ENCODE results near the gene SART3. TPM values are rescaled to one million over a fixed set of nuclear protein-coding genes. Genes with fewer than 3 reads are reported as not detected.
"Not testable (repeated sequence)": the region's sequence is repeated elsewhere in the genome, so short reads cannot be mapped to it uniquely, and the experiment has no call there.

SART3 gene
- polyA plus RNA-seq, 1 experiment = 23.1 TPM

DNA sequence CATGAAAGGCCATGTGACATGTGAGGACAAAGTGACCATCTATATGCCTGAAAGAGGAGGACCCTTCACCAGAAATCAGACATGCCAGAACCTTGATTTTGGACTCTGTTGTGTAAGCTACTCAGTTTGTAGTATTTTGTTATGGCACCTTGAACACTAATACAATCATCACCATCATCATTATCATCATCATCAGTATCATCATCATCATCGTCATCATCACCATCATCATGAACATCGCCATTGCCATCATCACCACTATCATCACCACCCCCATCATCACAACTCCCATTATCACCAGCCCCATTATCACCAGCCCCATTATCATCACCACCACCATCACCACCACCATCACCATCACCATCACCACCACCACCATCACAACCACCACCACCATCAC is 17.3 kb upstream of the SART3 start:
- H3K27me3 ChIP-seq (ENCODE audit: control insufficient read depth, insufficient read depth, low read length) = no peaks in the 10 kb centered on the region; the same call in 1 of the 2 replicates
- CTCF ChIA-PET = interaction anchor here (1.7 to 19.7 kb wide), 2 partner anchors 33 to 40 kb away, joined by 5 to 460 read pairs; no protein-coding TSS in a partner anchor
- POLR2A ChIA-PET = no interaction called here
- H3K4me3 ChIP-seq (ENCODE audit: low read depth, low read length) = no peak overlapping the region
- no peak for DNase-seq (ENCODE audit: low read depth)
- TF ChIP-seq, protein P1, sequence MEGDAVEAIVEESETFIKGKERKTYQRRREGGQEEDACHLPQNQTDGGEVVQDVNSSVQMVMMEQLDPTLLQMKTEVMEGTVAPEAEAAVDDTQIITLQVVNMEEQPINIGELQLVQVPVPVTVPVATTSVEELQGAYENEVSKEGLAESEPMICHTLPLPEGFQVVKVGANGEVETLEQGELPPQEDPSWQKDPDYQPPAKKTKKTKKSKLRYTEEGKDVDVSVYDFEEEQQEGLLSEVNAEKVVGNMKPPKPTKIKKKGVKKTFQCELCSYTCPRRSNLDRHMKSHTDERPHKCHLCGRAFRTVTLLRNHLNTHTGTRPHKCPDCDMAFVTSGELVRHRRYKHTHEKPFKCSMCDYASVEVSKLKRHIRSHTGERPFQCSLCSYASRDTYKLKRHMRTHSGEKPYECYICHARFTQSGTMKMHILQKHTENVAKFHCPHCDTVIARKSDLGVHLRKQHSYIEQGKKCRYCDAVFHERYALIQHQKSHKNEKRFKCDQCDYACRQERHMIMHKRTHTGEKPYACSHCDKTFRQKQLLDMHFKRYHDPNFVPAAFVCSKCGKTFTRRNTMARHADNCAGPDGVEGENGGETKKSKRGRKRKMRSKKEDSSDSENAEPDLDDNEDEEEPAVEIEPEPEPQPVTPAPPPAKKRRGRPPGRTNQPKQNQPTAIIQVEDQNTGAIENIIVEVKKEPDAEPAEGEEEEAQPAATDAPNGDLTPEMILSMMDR (IDR thresholded peaks at IDR 0.05; ENCODE audit: insufficient read depth, low read depth, low read length) = no peak
- H3K36me3 ChIP-seq (ENCODE audit: control insufficient read depth, insufficient read depth, low read length) = no peaks in the 10 kb centered on the region

DNA sequence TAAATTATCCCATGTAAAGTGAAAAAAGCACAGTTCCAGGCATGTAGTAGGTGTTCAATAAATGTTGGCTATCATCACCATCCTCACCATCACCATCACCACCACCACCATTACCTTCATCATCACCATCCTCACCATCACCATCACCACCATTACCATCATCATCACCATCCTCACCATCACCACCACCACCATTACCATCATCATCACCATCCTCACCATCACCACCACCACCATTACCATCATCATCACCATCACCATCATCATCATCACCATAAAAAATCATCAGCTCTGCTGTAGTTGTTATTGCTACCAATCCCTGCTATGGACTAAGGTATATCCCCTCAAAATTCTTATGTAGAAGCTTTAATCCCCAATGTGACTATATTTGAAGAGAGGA is 16.5 kb upstream of the SART3 start:
- TF ChIP-seq, protein P1 (IDR thresholded peaks at IDR 0.05; ENCODE audit: insufficient read depth, low read depth, low read length) = no peak
- ChIA-PET POLR2A (interaction anchor here (0.6 kb wide), 1 partner anchor 231 kb away, joined by 26 read pairs; no protein-coding TSS in a partner anchor), CTCF (interaction anchor here (0.7 to 19.7 kb wide), 4 partner anchors 11 to 513 kb away, joined by 5 to 460 read pairs (median 6); no protein-coding TSS in a partner anchor)
- Histone ChIP-seq H3K27me3 (ENCODE audit: control insufficient read depth, insufficient read depth, low read length) (no peaks in the 10 kb centered on the region; the same call in 1 of the 2 replicates), H3K4me3 (ENCODE audit: low read depth, low read length) (no peak overlapping the region), H3K36me3 (ENCODE audit: control insufficient read depth, insufficient read depth, low read length) (no peaks in the 10 kb centered on the region)
- no peak for DNase-seq (ENCODE audit: low read depth)

DNA sequence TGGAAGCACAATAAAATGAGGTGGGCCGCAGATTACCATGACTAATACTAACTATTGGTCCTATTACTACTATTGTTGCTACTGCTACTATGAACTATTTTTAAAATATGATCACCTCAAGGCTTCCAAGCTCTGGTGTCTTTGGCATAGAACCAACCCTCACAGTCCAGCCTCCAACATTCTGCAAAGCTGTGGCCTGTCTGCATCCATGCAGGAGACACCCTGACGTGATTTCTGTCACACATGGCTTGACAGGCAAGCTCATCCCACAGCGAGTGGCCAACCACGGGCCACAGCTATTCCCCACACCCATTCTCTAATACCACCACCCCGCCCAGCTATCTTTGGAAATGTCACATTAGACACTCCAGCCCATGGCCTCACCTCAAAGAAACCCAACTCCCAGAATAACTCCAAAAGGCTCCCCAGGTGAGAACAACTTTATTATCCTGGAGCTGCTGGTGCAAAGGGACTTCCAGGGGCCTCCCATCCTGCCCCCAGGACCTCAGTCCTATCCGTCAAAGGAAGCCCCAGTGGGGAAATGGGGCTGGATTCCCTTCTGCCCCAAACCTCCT is 15.8 kb upstream of the SART3 start:
- TF ChIP-seq, protein P1 (IDR thresholded peaks at IDR 0.05; ENCODE audit: insufficient read depth, low read depth, low read length) = no peak
- DNase-seq (ENCODE audit: low read depth) = no peak
- Histone ChIP-seq H3K27me3 (ENCODE audit: control insufficient read depth, insufficient read depth, low read length) (no peaks in the 10 kb centered on the region; the same call in 1 of the 2 replicates), H3K36me3 (ENCODE audit: control insufficient read depth, insufficient read depth, low read length) (no peaks in the 10 kb centered on the region), H3K4me3 (ENCODE audit: low read depth, low read length) (no peak overlapping the region)
- ChIA-PET CTCF (interaction anchor here (0.7 to 19.7 kb wide), 5 partner anchors 10 to 516 kb away, joined by 3 to 460 read pairs (median 5); partner anchors contain the start of gene ALKBH2), POLR2A (no interaction called here)

DNA sequence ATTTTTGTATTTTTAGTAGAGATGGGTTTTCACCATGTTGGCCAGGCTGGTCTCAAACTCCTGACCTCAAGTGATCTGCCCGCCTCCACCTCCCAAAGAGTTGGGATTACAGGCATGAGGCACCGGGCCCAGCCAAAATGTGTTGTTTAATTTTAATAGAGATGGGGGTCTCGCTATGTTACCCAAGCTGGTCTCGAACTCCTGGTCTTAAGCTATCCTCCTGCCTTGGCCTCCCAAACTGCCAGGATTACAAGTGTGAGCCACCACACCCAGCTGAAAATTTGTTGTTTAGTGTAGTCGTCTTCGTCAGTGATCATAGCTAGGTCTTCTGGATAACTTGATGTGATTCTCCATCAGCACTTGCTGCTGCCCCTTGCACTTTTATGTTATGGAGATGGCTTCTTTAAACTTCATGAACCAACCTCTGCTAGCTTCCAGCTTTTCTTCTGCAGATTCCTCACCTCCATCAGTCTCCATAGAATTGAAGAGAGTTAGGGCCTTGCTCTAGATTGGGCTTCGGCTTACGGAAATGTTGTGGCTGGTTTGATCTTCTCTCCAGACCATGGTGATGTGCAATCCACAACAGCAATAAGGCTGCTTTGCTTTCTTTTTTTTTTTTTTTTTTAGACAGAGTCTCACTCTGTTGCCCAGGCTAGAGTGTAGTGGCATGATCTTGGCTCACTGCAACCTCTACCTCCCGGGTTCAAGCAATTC is 14.4 kb upstream of the SART3 start:
- ChIA-PET POLR2A (no interaction called here), CTCF (interaction anchor here (19.7 kb wide), 1 partner anchor 43 kb away, joined by 460 read pairs; no protein-coding TSS in a partner anchor)
- Histone ChIP-seq H3K27me3 (ENCODE audit: control insufficient read depth, insufficient read depth, low read length) (no peaks in the 10 kb centered on the region; the same call in 1 of the 2 replicates), H3K36me3 (ENCODE audit: control insufficient read depth, insufficient read depth, low read length) (no peaks in the 10 kb centered on the region), H3K4me3 (ENCODE audit: low read depth, low read length) (no peak overlapping the region)
- TF ChIP-seq, protein P1 (IDR thresholded peaks at IDR 0.05; ENCODE audit: insufficient read depth, low read depth, low read length) = no peak
- no peak for DNase-seq (ENCODE audit: low read depth)

DNA sequence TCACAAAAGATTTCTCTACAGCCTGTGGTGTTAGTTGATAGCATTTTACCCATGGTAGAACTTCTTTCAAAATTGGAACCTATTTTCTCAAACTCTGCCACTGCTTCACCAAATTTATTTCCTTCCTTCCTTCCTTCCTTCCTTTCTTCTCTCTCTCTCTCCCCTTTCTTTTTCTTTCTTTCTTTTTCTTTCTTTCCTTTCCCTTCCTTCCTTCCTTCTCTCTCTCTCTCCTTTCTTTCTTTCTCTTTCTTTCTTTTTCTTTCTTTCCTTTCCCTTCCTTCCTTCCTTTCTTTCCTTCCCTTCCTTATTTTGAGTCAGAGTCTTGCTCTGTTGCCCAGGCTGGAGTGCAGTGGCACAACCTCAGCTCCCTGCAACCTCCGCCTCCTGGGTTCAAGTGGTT is 13.3 kb upstream of the SART3 start:
- H3K4me3 ChIP-seq (ENCODE audit: low read depth, low read length); H3K36me3 ChIP-seq (ENCODE audit: control insufficient read depth, insufficient read depth, low read length): not testable (repeated sequence)
- CTCF ChIA-PET = interaction anchor here (19.7 kb wide), 1 partner anchor 44 kb away, joined by 460 read pairs; no protein-coding TSS in a partner anchor

More for the DNA sequence above, 13.3 kb upstream of the SART3 start:
- H3K27me3 ChIP-seq (ENCODE audit: control insufficient read depth, insufficient read depth, low read length); POLR2A ChIA-PET; DNase-seq (ENCODE audit: low read depth): not testable (repeated sequence)
